ENCODE data around the gene SLC9A8. TPM values are rescaled to one million over a fixed set of nuclear protein-coding genes. Genes with fewer than 3 reads are reported as not detected.

The SLC9A8 gene
- total and polyA plus RNA-seq, 9 of the 15 experiments (the other 6 are each of a cell fraction or from before 2014, with no cell fraction given), result 0.56 to 9.7 (median 5.0) TPM

DNA sequence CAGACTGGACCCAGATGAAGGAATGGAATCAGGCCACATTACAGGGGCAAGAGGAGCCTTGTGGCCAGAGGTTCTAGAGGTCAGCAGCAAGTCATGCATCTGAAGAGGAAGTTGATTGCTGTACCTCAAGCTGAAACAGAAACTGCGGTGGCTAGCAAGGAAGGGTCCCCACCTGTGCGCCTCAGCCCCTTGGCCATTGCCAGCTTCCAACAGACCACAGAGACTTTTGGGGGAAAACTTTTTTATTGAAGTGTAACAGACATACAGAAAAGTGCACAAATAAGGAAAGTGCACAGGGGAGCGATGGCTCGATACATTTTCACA, 26.8 kb upstream of the SLC9A8 start (continued):
- TF ChIP-seq, protein P1, sequence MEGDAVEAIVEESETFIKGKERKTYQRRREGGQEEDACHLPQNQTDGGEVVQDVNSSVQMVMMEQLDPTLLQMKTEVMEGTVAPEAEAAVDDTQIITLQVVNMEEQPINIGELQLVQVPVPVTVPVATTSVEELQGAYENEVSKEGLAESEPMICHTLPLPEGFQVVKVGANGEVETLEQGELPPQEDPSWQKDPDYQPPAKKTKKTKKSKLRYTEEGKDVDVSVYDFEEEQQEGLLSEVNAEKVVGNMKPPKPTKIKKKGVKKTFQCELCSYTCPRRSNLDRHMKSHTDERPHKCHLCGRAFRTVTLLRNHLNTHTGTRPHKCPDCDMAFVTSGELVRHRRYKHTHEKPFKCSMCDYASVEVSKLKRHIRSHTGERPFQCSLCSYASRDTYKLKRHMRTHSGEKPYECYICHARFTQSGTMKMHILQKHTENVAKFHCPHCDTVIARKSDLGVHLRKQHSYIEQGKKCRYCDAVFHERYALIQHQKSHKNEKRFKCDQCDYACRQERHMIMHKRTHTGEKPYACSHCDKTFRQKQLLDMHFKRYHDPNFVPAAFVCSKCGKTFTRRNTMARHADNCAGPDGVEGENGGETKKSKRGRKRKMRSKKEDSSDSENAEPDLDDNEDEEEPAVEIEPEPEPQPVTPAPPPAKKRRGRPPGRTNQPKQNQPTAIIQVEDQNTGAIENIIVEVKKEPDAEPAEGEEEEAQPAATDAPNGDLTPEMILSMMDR (IDR thresholded peaks at IDR 0.05 in 2 of 3, conservative IDR thresholded peaks at IDR 0.05 in 1 of 3; ENCODE audit: insufficient read depth in 2 of 3, low read depth in 1 of 3, low read length in 3 of 3), result no peak
- no peak for TF ChIP-seq HNRNPK (IDR thresholded peaks at IDR 0.05; ENCODE audit: low read depth, low read length, poor library complexity, severe bottlenecking)
- TF ChIP-seq PTRF (tag; IDR thresholded peaks at IDR 0.05), result no peak
- 0 out of 2 replicates have a peak, but pooled peaks have one; percentile 28 for TF ChIP-seq HDAC2 (IDR thresholded peaks at IDR 0.05)
- TF ChIP-seq TEAD1 (CRISPR knock-in tag; IDR thresholded peaks at IDR 0.05), result 0 out of 4 replicates have a peak, but pooled peaks of 1 of the 2 experiments have one; percentile 26
- TF ChIP-seq RAD21 (CRISPR knock-in tag; conservative IDR thresholded peaks at IDR 0.05 in 1 of 2, IDR thresholded peaks at IDR 0.05 in 1 of 2), result 0 out of 4 replicates have a peak, but pooled peaks of 1 of the 2 experiments have one; percentile 3
- 0 out of 2 replicates have a peak, but pooled peaks have one; percentile 10 for TF ChIP-seq CREM (IDR thresholded peaks at IDR 0.05; ENCODE audit: low read depth)
- no peak for TF ChIP-seq SIX5 (IDR thresholded peaks at IDR 0.05; ENCODE audit: borderline replicate concordance in 1 of 2, insufficient read depth in 1 of 2, low read depth in 1 of 2, low read length in 2 of 2)
- no peak for TF ChIP-seq ZSCAN29 (IDR thresholded peaks at IDR 0.05)
- no peak for TF ChIP-seq ZNF507 (tag; conservative IDR thresholded peaks at IDR 0.05)
- TF ChIP-seq STAT5B (CRISPR knock-in tag; IDR thresholded peaks at IDR 0.05), result no peak
- TF ChIP-seq ZNF586 (CRISPR knock-in tag; conservative IDR thresholded peaks at IDR 0.05), result no peak
- no peak for TF ChIP-seq SMAD3 (CRISPR knock-in tag; conservative IDR thresholded peaks at IDR 0.05)
- TF ChIP-seq ZBTB8A (IDR thresholded peaks at IDR 0.05; ENCODE audit: partially characterized antibody), result no peak
- peak; percentile 85; the same call in 1 of the 2 replicates for TF ChIP-seq ZBTB7A (IDR thresholded peaks at IDR 0.05; ENCODE audit: borderline replicate concordance, control insufficient read depth, low read depth, low read length)
- 0 out of 2 replicates have a peak, but pooled peaks have one; percentile 31 for TF ChIP-seq NFRKB (IDR thresholded peaks at IDR 0.05; ENCODE audit: low read depth)
- no peak for TF ChIP-seq NCOA4 (IDR thresholded peaks at IDR 0.05; ENCODE audit: partially characterized antibody)
- TF ChIP-seq, protein P2, sequence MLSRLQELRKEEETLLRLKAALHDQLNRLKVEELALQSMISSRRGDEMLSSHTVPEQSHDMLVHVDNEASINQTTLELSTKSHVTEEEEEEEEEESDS (CRISPR knock-in tag; IDR thresholded peaks at IDR 0.05), result no peak
- TF ChIP-seq NFE2 (IDR thresholded peaks at IDR 0.05; ENCODE audit: low read depth), result peak; percentile 59
- TF ChIP-seq POLR3A (IDR thresholded peaks at IDR 0.05; ENCODE audit: borderline replicate concordance, extremely low read depth, insufficient read depth, insufficient read length), result no peak
- no peak for TF ChIP-seq HOXB6 (CRISPR knock-in tag; IDR thresholded peaks at IDR 0.05; ENCODE audit: borderline replicate concordance)
- TF ChIP-seq SAFB2 (IDR thresholded peaks at IDR 0.05; ENCODE audit: borderline replicate concordance, low read depth, low read length, severe bottlenecking), result no peak
- TF ChIP-seq SRF (CRISPR knock-in tag; IDR thresholded peaks at IDR 0.05), result no peak
- TF ChIP-seq KLF13 (tag; IDR thresholded peaks at IDR 0.05; ENCODE audit: borderline replicate concordance, low read depth), result no peak
- no peak for TF ChIP-seq ZNF707 (CRISPR knock-in tag; conservative IDR thresholded peaks at IDR 0.05)
- TF ChIP-seq IRF2 (CRISPR knock-in tag; IDR thresholded peaks at IDR 0.05), result no peak
- TF ChIP-seq NR2C2 (CRISPR knock-in tag; IDR thresholded peaks at IDR 0.05), result no peak
- TF ChIP-seq NR2C2 (tag; IDR thresholded peaks at IDR 0.05), result peak; percentile 65; the same call in 1 of the 2 replicates
- TF ChIP-seq ZNF77 (CRISPR knock-in tag; IDR thresholded peaks at IDR 0.05), result no peak
- TF ChIP-seq EWSR1 (IDR thresholded peaks at IDR 0.05; ENCODE audit: borderline replicate concordance, low read depth, partially characterized antibody), result no peak

Data from K562 (cell line).